Transverse colon (tissue), 4 donors: ENCODE results near the gene FLYWCH2. TPM values are rescaled to one million over a fixed set of nuclear protein-coding genes. Genes with fewer than 3 reads are reported as not detected.
A peak's percentile ranks its signal among the peaks of the same experiment; 100 is the strongest.

ENCODE experiments used
- DNase-seq: peaks from one replicate; pipeline ENCODE4 v3.0.0-alpha.2; 2019
- H3K27ac ChIP-seq, 4 donors: fragments of 200-600 bp; sonication (generic); 2 replicates each; pipeline ENCODE4 v1.5.1; 2016 to 2018; ENCODE audit warnings: inconsistent platforms in 4 of 4
- H3K27me3 ChIP-seq: fragments of 200-600 bp; sonication (generic); 2 replicates; pipeline ENCODE4 v1.5.1; 2017; ENCODE audit warnings: inconsistent platforms
- H3K36me3 ChIP-seq, 4 donors: fragments of 200-600 bp; sonication (generic); 2 replicates each; pipeline ENCODE4 v1.5.1; 2017 to 2019; ENCODE audit warnings: inconsistent platforms in 4 of 4
- H3K4me1 ChIP-seq, 4 donors: fragments of 200-600 bp; sonication (generic); 2 replicates each; pipeline ENCODE4 v1.5.1; 2017 to 2020; ENCODE audit warnings: inconsistent platforms in 4 of 4
- H3K4me3 ChIP-seq, 4 donors: fragments of 200-600 bp; sonication (generic); 1 replicate in 1 of 4; 2 replicates in 3 of 4; pipeline versions ENCODE4 v1.5.1 to v1.6.1; 2017 to 2019; ENCODE audit warnings: inconsistent platforms in 4 of 4
- H3K9me3 ChIP-seq, 2 donors: fragments of 200-600 bp; sonication (generic); 2 replicates each; pipeline ENCODE4 v1.5.1; 2017 to 2019; ENCODE audit warnings: inconsistent platforms in 2 of 2
- CTCF ChIP-seq, 5 experiments: fragments of 200-600 bp in 3 of 5; fragments of 450-650 bp in 2 of 5; sonication (generic) in 3 of 5; IDR thresholded peaks; 1 replicate in 2 of 5; 2 replicates in 3 of 5; pipeline ENCODE4 v1.5.1; 2016 to 2017; ENCODE audit warnings: antibody characterized with exemption in 5 of 5, inconsistent platforms in 3 of 5, mild to moderate bottlenecking in 2 of 5, moderate library complexity in 1 of 5
- EP300 ChIP-seq: sonication (generic); formaldehyde crosslinking; IDR thresholded peaks from one replicate; pipeline ENCODE4 v1.6.1; 2017; ENCODE audit warnings: antibody characterized with exemption, low read depth
- POLR2A ChIP-seq: fragments of 450-650 bp; IDR thresholded peaks from one replicate; pipeline ENCODE4 v1.6.1; 2016; ENCODE audit warnings: antibody characterized with exemption, mild to moderate bottlenecking, moderate library complexity
- POLR2AphosphoS5 ChIP-seq, 3 donors: sonication (generic); formaldehyde crosslinking; IDR thresholded peaks; one replicate each; pipeline ENCODE4 v1.6.1; 2016; ENCODE audit warnings: antibody characterized with exemption in 3 of 3
- WGBS, 2 donors: methylation state at CpG; one replicate each; pipeline ENCODE4 v1.1.5; 2018; ENCODE audit warnings: low coverage in 1 of 2; 5-methylcytosine and 5-hydroxymethylcytosine counted together
- in situ Hi-C, 4 donors: fragments of 200-750 bp; cut with MboI; loops; one replicate each; pipeline versions ENCODE4 v1.15.0 to v1.15.1; 2017; ENCODE audit warnings: low sequenced_read_pairs in 3 of 4, low pct_ligation_motif_present in 1 of 4, low pct_unique_long_range_greater_than_20kb in 1 of 4
- intact Hi-C: fragments of 100-400 bp; cut with DNase I; formaldehyde crosslinking; loops from one replicate; pipeline ENCODE4 v1.15.1; 2023; ENCODE audit warnings: low total_unique reads
- total RNA-seq, 4 donors: library from RNA; depleted of rRNA; stranded (reverse); fragments of >200 nt; gene quantifications; one replicate each; pipeline ENCODE4 v1.1.0, GENCODE V29; 2016

The FLYWCH2 gene
- total RNA-seq, 4 donors from 2014 or later, result 35.0 to 74.4 (median 50.9) TPM

- peak; percentile 61 for DNase-seq
- H3K4me3 ChIP-seq, result no peak overlapping the region
- no peaks in the 10 kb centered on the region for H3K27me3 ChIP-seq
- H3K4me1 ChIP-seq, result peaks cover 0 to 7% (median 0%) of the 10 kb centered on the region in 4 donors
- H3K27ac ChIP-seq, result peak overlapping the region; percentile 34 to 68 (median 62)
- H3K36me3 ChIP-seq, result peaks cover 0 to 11% (median 0%) of the 10 kb centered on the region in 4 donors
- WGBS, 2 donors, result 11 to 16% methylated on average over 10 to 13 of the region's 13 CpGs
- TF ChIP-seq CTCF (IDR thresholded peaks at IDR 0.05) (peak; percentile 91 to 98 (median 93)), POLR2AphosphoS5 (IDR thresholded peaks at IDR 0.05) (no peak)
- in situ Hi-C loops (loop anchor here in 2 of 4 donors (5.0 to 10.0 kb wide), 2 partner anchors 42 to 45 kb away; no protein-coding TSS in a partner anchor), intact Hi-C loops (loop anchor here (5.0 kb wide), 1 partner anchor 42 kb away; no protein-coding TSS in a partner anchor)
- no peaks in the 10 kb centered on the region for H3K9me3 ChIP-seq
Observed at GRCh38 chr16:2919511-2920255, 36.7 kb downstream of the FLYWCH2 start.

GRCh38 chr16:2923481-2923880 is 40.5 kb downstream of the FLYWCH2 start:
- H3K4me1 ChIP-seq, result peaks cover 0 to 14% (median 2%) of the 10 kb centered on the region in 4 donors
- intact Hi-C loops, result loop anchor here (5.0 kb wide), 1 partner anchor 46 kb away; no protein-coding TSS in a partner anchor
- in situ Hi-C loops, result loop anchor here in 1 of 4 donors (10.0 kb wide), 1 partner anchor 49 kb away; no protein-coding TSS in a partner anchor
- no peak overlapping the region for H3K4me3 ChIP-seq
- DNase-seq, result no peak
- no peaks in the 10 kb centered on the region for H3K27me3 ChIP-seq
- WGBS, 2 donors, result 94% methylated on average over 14 of the region's 14 CpGs; no CpG with 5 or more reads in 1 of the 2 donors
- no peaks in the 10 kb centered on the region for H3K36me3 ChIP-seq
- TF ChIP-seq CTCF (IDR thresholded peaks at IDR 0.05) (no peak), EP300 (no peak), POLR2AphosphoS5 (IDR thresholded peaks at IDR 0.05) (no peak), POLR2A (no peak)
- H3K27ac ChIP-seq, result no peak overlapping the region
- no peaks in the 10 kb centered on the region for H3K9me3 ChIP-seq

GRCh38 chr16:2924901-2925755 is 42.1 kb downstream of the FLYWCH2 start:
- H3K27ac ChIP-seq, result no peak overlapping the region
- WGBS, 2 donors, result 81% methylated on average over 38 of the region's 42 CpGs; no CpG with 5 or more reads in 1 of the 2 donors
- no peak for DNase-seq
- in situ Hi-C loops, result loop anchor here in 1 of 4 donors (10.0 kb wide), 1 partner anchor 50 kb away; no protein-coding TSS in a partner anchor
- no peaks in the 10 kb centered on the region for H3K9me3 ChIP-seq
- peaks cover 0 to 4% (median 2%) of the 10 kb centered on the region in 4 donors for H3K36me3 ChIP-seq
- no peak overlapping the region for H3K4me3 ChIP-seq
- no peaks in the 10 kb centered on the region for H3K27me3 ChIP-seq
- H3K4me1 ChIP-seq, result peaks cover 0 to 8% (median 2%) of the 10 kb centered on the region in 4 donors
- intact Hi-C loops, result loop anchor here (5.0 kb wide), 1 partner anchor 48 kb away; no protein-coding TSS in a partner anchor
- TF ChIP-seq EP300 (no peak), POLR2A (no peak), CTCF (IDR thresholded peaks at IDR 0.05) (no peak), POLR2AphosphoS5 (IDR thresholded peaks at IDR 0.05) (no peak)
